Nephron progenitor cell (in vitro differentiated cells): ENCODE data around the gene POU6F1.

ENCODE experiments used
- DNase-seq: peaks from one replicate; pipeline ENCODE4 v3.0.0; 2021
- H3K27ac Mint-ChIP-seq: 2 replicates; pipeline ENCODE4 v1.8.0; 2021; ENCODE audit warnings: mild to moderate bottlenecking, moderate library complexity, mixed read lengths
- H3K27me3 Mint-ChIP-seq: 2 replicates; pipeline ENCODE4 v1.8.0; 2021; ENCODE audit warnings: mild to moderate bottlenecking, low read depth, mixed read lengths; ENCODE audit not compliant: poor library complexity
- H3K36me3 Mint-ChIP-seq: 2 replicates; pipeline ENCODE4 v1.8.0; 2021; ENCODE audit warnings: low read depth, mixed read lengths
- H3K4me1 Mint-ChIP-seq: 2 replicates; pipeline ENCODE4 v1.8.0; 2021; ENCODE audit warnings: mixed read lengths
- H3K4me3 Mint-ChIP-seq: 2 replicates; pipeline ENCODE4 v1.8.0; 2021; ENCODE audit warnings: mild to moderate bottlenecking, moderate library complexity, mixed read lengths
- H3K9me3 Mint-ChIP-seq: 2 replicates; pipeline ENCODE4 v1.8.0; 2021; ENCODE audit warnings: mild to moderate bottlenecking, moderate library complexity, mixed read lengths
- TF ChIP-seq, protein P1 (sequence below): fragments of 200-600 bp; sonication (generic); IDR thresholded peaks from 2 replicates; pipeline ENCODE4 v1.5.0; 2021; ENCODE audit warnings: antibody characterized with exemption

POU6F1 gene

DNA sequence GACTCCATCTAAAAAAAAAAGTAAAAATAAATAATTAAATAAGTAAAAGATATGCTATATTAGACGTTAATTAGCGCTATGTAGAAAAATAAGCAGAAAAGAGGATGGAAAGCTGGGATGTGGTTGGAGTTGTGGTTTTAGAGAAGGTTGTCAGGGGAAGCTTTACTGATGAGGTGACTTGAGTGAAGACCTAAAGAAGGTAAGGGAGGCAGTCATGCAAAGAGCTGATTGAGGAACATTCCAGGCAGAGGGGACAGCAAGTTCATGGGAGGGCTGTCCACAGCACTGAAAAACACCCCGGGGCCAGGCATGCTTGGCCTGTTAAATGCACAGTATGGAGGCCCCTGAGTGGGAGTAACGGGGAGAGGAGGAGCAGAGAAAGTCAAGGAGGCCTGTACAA is 36.7 kb upstream of the POU6F1 start:
- no peak overlapping the region for H3K4me3 Mint-ChIP-seq
- no peaks in the 10 kb centered on the region for H3K9me3 Mint-ChIP-seq
- peaks cover 7% of the 10 kb centered on the region for H3K27me3 Mint-ChIP-seq
- TF ChIP-seq, protein P1, sequence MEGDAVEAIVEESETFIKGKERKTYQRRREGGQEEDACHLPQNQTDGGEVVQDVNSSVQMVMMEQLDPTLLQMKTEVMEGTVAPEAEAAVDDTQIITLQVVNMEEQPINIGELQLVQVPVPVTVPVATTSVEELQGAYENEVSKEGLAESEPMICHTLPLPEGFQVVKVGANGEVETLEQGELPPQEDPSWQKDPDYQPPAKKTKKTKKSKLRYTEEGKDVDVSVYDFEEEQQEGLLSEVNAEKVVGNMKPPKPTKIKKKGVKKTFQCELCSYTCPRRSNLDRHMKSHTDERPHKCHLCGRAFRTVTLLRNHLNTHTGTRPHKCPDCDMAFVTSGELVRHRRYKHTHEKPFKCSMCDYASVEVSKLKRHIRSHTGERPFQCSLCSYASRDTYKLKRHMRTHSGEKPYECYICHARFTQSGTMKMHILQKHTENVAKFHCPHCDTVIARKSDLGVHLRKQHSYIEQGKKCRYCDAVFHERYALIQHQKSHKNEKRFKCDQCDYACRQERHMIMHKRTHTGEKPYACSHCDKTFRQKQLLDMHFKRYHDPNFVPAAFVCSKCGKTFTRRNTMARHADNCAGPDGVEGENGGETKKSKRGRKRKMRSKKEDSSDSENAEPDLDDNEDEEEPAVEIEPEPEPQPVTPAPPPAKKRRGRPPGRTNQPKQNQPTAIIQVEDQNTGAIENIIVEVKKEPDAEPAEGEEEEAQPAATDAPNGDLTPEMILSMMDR, result no peak
- peak overlapping the region; percentile 90 for H3K27ac Mint-ChIP-seq
- DNase-seq, result no peak
- peaks cover 7% of the 10 kb centered on the region for H3K4me1 Mint-ChIP-seq
- H3K36me3 Mint-ChIP-seq, result no peaks in the 10 kb centered on the region

GRCh38 chr12:51253276-51253675 is 35.4 kb upstream of the POU6F1 start:
- no peak overlapping the region for H3K27ac Mint-ChIP-seq
- TF ChIP-seq, protein P1, result no peak
- no peaks in the 10 kb centered on the region for H3K36me3 Mint-ChIP-seq
- peaks cover 7% of the 10 kb centered on the region for H3K27me3 Mint-ChIP-seq
- H3K4me3 Mint-ChIP-seq, result no peak overlapping the region
- DNase-seq, result no peak
- H3K9me3 Mint-ChIP-seq, result no peaks in the 10 kb centered on the region
- peaks cover 10% of the 10 kb centered on the region for H3K4me1 Mint-ChIP-seq

- TF ChIP-seq, protein P1, result no peak
- Mint-ChIP-seq H3K9me3 (no peaks in the 10 kb centered on the region), H3K36me3 (peaks cover 15% of the 10 kb centered on the region), H3K4me1 (peaks cover 32% of the 10 kb centered on the region), H3K4me3 (peak overlapping the region; percentile 14), H3K27ac (peak overlapping the region; percentile 93), H3K27me3 (peaks cover 4% of the 10 kb centered on the region)
- no peak for DNase-seq
Observed at GRCh38 chr12:51247523-51248206, 29.8 kb upstream of the POU6F1 start.

GRCh38 chr12:51246254-51246853 is 28.5 kb upstream of the POU6F1 start:
- H3K4me1 Mint-ChIP-seq, result peaks cover 32% of the 10 kb centered on the region
- H3K27me3 Mint-ChIP-seq, result peaks cover 4% of the 10 kb centered on the region
- TF ChIP-seq, protein P1, result no peak
- H3K4me3 Mint-ChIP-seq, result no peak overlapping the region
- H3K27ac Mint-ChIP-seq, result peak overlapping the region; percentile 89
- DNase-seq, result no peak
- peaks cover 21% of the 10 kb centered on the region for H3K36me3 Mint-ChIP-seq
- H3K9me3 Mint-ChIP-seq, result no peaks in the 10 kb centered on the region

DNA sequence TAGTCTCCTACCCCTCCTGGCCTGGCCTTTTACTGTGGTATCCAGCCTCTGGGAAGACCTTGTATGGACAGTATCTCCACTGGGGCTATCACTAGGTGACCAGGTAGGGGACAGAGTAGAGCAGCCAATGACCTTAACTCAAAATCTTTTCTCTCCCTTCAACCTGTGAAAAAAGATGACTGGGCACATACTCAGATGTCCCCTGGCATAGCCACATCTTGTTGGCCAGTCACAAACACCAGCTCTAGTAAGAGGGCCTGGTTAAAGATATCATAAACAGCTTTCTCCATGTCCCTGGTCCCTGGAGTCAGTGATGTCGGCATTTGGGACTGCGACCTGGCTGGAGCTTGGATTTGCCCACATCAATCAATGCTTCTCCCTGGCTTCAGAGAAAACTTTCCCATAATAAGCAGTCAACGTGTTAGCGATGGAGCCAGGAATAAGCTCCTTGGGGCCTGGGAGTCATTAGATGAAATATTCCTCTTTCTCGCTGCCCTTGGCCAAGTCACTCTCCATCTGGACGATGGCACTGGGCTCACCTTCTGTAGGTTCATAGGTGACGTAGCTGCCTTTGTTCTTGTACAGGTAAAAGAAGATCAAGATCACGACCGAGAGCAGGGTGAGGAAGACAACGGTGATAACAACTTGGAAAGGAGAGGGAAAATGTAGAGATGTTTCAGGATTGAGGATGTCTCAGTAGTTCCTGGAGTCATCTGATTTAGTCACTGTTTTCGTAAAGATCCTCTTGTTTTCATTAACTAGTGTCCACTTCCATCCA is 27.8 kb upstream of the POU6F1 start:
- H3K4me1 Mint-ChIP-seq, result peaks cover 32% of the 10 kb centered on the region
- no peaks in the 10 kb centered on the region for H3K9me3 Mint-ChIP-seq
- peaks cover 25% of the 10 kb centered on the region for H3K36me3 Mint-ChIP-seq

More for the DNA sequence above, 27.8 kb upstream of the POU6F1 start:
- Mint-ChIP-seq H3K27ac (peak overlapping the region; percentile 89), H3K27me3 (peaks cover 3% of the 10 kb centered on the region), H3K4me3 (no peak overlapping the region)
- TF ChIP-seq, protein P1, result no peak
- DNase-seq, result no peak
